ENCODE data around the gene ERICH2. TPM values are rescaled to one million over a fixed set of nuclear protein-coding genes. Genes with fewer than 3 reads are reported as not detected.

The ERICH2 gene
- total RNA-seq, 1 experiment from 2014 or later, result not detected

- no peak overlapping the region for H2AFZ ChIP-seq (ENCODE audit: low read length)
- no peaks in the 10 kb centered on the region for H3K36me3 ChIP-seq (ENCODE audit: insufficient read depth, low read length)
- H4K20me1 ChIP-seq (ENCODE audit: insufficient read depth, low read depth, low read length), result no peaks in the 10 kb centered on the region
- H3K9ac ChIP-seq (ENCODE audit: low read length), result no peak overlapping the region
- H3K9me2 ChIP-seq (replicated peaks; ENCODE audit: insufficient read depth, low read length), result no peaks in the 10 kb centered on the region
- H3K27me3 ChIP-seq (ENCODE audit: low read length), result no peaks in the 10 kb centered on the region
- no peaks in the 10 kb centered on the region for H3K79me2 ChIP-seq (ENCODE audit: low read length)
- H3K27ac ChIP-seq (ENCODE audit: low read length), result no peak overlapping the region
- DNase-seq, result no peak
- no peaks in the 10 kb centered on the region for H3K9me3 ChIP-seq (ENCODE audit: low read length)
- H3K4me1 ChIP-seq (ENCODE audit: low read length), result no peaks in the 10 kb centered on the region
- H3K4me2 ChIP-seq (ENCODE audit: low read depth, low read length, poor library complexity, severe bottlenecking), result no peak overlapping the region
- no peak overlapping the region for H3K4me3 ChIP-seq (ENCODE audit: low read length)
Measured at GRCh38 chr2:170737821-170738220, 32.4 kb upstream of the ERICH2 start.

- H4K20me1 ChIP-seq (ENCODE audit: insufficient read depth, low read depth, low read length), result no peaks in the 10 kb centered on the region
- H3K27ac ChIP-seq (ENCODE audit: low read length), result no peak overlapping the region
- H3K9me3 ChIP-seq (ENCODE audit: low read length), result no peaks in the 10 kb centered on the region
- no peaks in the 10 kb centered on the region for H3K36me3 ChIP-seq (ENCODE audit: insufficient read depth, low read length)
- H3K9me2 ChIP-seq (replicated peaks; ENCODE audit: insufficient read depth, low read length), result no peaks in the 10 kb centered on the region
- H3K4me1 ChIP-seq (ENCODE audit: low read length), result no peaks in the 10 kb centered on the region
- no peak for DNase-seq
- H3K79me2 ChIP-seq (ENCODE audit: low read length), result no peaks in the 10 kb centered on the region
- H3K9ac ChIP-seq (ENCODE audit: low read length), result no peak overlapping the region
- H3K4me2 ChIP-seq (ENCODE audit: low read depth, low read length, poor library complexity, severe bottlenecking), result no peak overlapping the region
- H2AFZ ChIP-seq (ENCODE audit: low read length), result no peak overlapping the region
- no peaks in the 10 kb centered on the region for H3K27me3 ChIP-seq (ENCODE audit: low read length)
- H3K4me3 ChIP-seq (ENCODE audit: low read length), result no peak overlapping the region
Measured at GRCh38 chr2:170739048-170739447, 31.1 kb upstream of the ERICH2 start.

DNA sequence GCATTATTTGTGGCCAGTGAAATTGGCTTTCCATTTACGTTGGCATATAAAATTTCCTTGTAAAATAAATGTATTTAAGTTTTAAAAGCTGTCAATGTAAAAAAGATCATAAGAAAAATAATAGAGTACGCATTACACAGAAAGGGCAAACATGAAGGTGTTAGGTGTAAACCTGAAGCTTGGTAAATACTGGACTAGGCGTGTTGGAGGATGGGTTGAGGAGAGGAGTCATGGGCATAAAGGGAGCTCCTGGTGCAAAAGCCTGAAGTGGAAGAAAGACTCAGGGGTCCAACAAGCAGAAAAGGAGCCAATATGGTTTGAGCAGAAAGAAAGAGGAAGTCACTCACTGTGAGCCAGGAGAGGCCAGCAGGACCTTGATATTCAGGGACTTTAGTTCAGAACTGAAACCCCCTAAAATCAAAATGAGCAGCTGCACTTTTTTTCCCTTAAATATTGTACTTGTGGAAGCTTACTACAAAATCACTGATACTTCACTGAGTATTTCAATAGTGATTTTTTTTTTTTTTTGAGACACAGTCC is 30.6 kb upstream of the ERICH2 start:
- DNase-seq, result no peak
- no peaks in the 10 kb centered on the region for H3K79me2 ChIP-seq (ENCODE audit: low read length)
- no peak overlapping the region for H2AFZ ChIP-seq (ENCODE audit: low read length)
- H3K36me3 ChIP-seq (ENCODE audit: insufficient read depth, low read length), result no peaks in the 10 kb centered on the region
- H3K9me3 ChIP-seq (ENCODE audit: low read length), result no peaks in the 10 kb centered on the region
- H3K27ac ChIP-seq (ENCODE audit: low read length), result no peak overlapping the region
- H3K9ac ChIP-seq (ENCODE audit: low read length), result no peak overlapping the region
- no peaks in the 10 kb centered on the region for H3K4me1 ChIP-seq (ENCODE audit: low read length)
- no peak overlapping the region for H3K4me2 ChIP-seq (ENCODE audit: low read depth, low read length, poor library complexity, severe bottlenecking)
- no peaks in the 10 kb centered on the region for H3K27me3 ChIP-seq (ENCODE audit: low read length)
- H3K9me2 ChIP-seq (replicated peaks; ENCODE audit: insufficient read depth, low read length), result no peaks in the 10 kb centered on the region
- H3K4me3 ChIP-seq (ENCODE audit: low read length), result no peak overlapping the region
- H4K20me1 ChIP-seq (ENCODE audit: insufficient read depth, low read depth, low read length), result no peaks in the 10 kb centered on the region

- Histone ChIP-seq H2AFZ (ENCODE audit: low read length) (no peak overlapping the region), H3K9me3 (ENCODE audit: low read length) (no peaks in the 10 kb centered on the region), H3K79me2 (ENCODE audit: low read length) (no peaks in the 10 kb centered on the region), H3K27me3 (ENCODE audit: low read length) (no peaks in the 10 kb centered on the region), H3K4me1 (ENCODE audit: low read length) (no peaks in the 10 kb centered on the region), H3K4me3 (ENCODE audit: low read length) (no peak overlapping the region), H3K4me2 (ENCODE audit: low read depth, low read length, poor library complexity, severe bottlenecking) (no peak overlapping the region), H3K9me2 (replicated peaks; ENCODE audit: insufficient read depth, low read length) (no peaks in the 10 kb centered on the region), H4K20me1 (ENCODE audit: insufficient read depth, low read depth, low read length) (no peaks in the 10 kb centered on the region), H3K27ac (ENCODE audit: low read length) (no peak overlapping the region), H3K9ac (ENCODE audit: low read length) (no peak overlapping the region), H3K36me3 (ENCODE audit: insufficient read depth, low read length) (no peaks in the 10 kb centered on the region)
- no peak for DNase-seq
Measured at GRCh38 chr2:170740660-170741059, 29.5 kb upstream of the ERICH2 start.

- H3K9me3 ChIP-seq (ENCODE audit: low read length), result no peaks in the 10 kb centered on the region
- H3K9ac ChIP-seq (ENCODE audit: low read length), result no peak overlapping the region
- no peaks in the 10 kb centered on the region for H3K36me3 ChIP-seq (ENCODE audit: insufficient read depth, low read length)
- H3K27ac ChIP-seq (ENCODE audit: low read length), result no peak overlapping the region
- H3K4me2 ChIP-seq (ENCODE audit: low read depth, low read length, poor library complexity, severe bottlenecking), result no peak overlapping the region
- DNase-seq, result no peak
- no peaks in the 10 kb centered on the region for H3K4me1 ChIP-seq (ENCODE audit: low read length)
- H4K20me1 ChIP-seq (ENCODE audit: insufficient read depth, low read depth, low read length), result no peaks in the 10 kb centered on the region
- H3K4me3 ChIP-seq (ENCODE audit: low read length), result no peak overlapping the region
- H2AFZ ChIP-seq (ENCODE audit: low read length), result no peak overlapping the region
- no peaks in the 10 kb centered on the region for H3K9me2 ChIP-seq (replicated peaks; ENCODE audit: insufficient read depth, low read length)
- no peaks in the 10 kb centered on the region for H3K79me2 ChIP-seq (ENCODE audit: low read length)
- H3K27me3 ChIP-seq (ENCODE audit: low read length), result no peaks in the 10 kb centered on the region
Measured at GRCh38 chr2:170742000-170742399, 28.2 kb upstream of the ERICH2 start.

GRCh38 chr2:170742896-170743529 is 27.2 kb upstream of the ERICH2 start:
- Histone ChIP-seq H3K9me2 (replicated peaks; ENCODE audit: insufficient read depth, low read length) (no peaks in the 10 kb centered on the region), H3K9ac (ENCODE audit: low read length) (no peak overlapping the region), H3K36me3 (ENCODE audit: insufficient read depth, low read length) (no peaks in the 10 kb centered on the region), H3K4me1 (ENCODE audit: low read length) (no peaks in the 10 kb centered on the region), H3K9me3 (ENCODE audit: low read length) (no peaks in the 10 kb centered on the region), H3K27me3 (ENCODE audit: low read length) (no peaks in the 10 kb centered on the region), H3K79me2 (ENCODE audit: low read length) (no peaks in the 10 kb centered on the region), H4K20me1 (ENCODE audit: insufficient read depth, low read depth, low read length) (no peaks in the 10 kb centered on the region), H3K27ac (ENCODE audit: low read length) (no peak overlapping the region), H2AFZ (ENCODE audit: low read length) (no peak overlapping the region), H3K4me2 (ENCODE audit: low read depth, low read length, poor library complexity, severe bottlenecking) (no peak overlapping the region), H3K4me3 (ENCODE audit: low read length) (no peak overlapping the region)
- no peak for DNase-seq

- Histone ChIP-seq H3K4me2 (ENCODE audit: low read depth, low read length, poor library complexity, severe bottlenecking) (no peak overlapping the region), H3K4me1 (ENCODE audit: low read length) (no peaks in the 10 kb centered on the region), H3K79me2 (ENCODE audit: low read length) (no peaks in the 10 kb centered on the region), H4K20me1 (ENCODE audit: insufficient read depth, low read depth, low read length) (no peaks in the 10 kb centered on the region), H3K27ac (ENCODE audit: low read length) (no peak overlapping the region), H3K27me3 (ENCODE audit: low read length) (no peaks in the 10 kb centered on the region), H3K9me2 (replicated peaks; ENCODE audit: insufficient read depth, low read length) (no peaks in the 10 kb centered on the region), H3K4me3 (ENCODE audit: low read length) (no peak overlapping the region), H3K9ac (ENCODE audit: low read length) (no peak overlapping the region), H3K9me3 (ENCODE audit: low read length) (no peaks in the 10 kb centered on the region), H2AFZ (ENCODE audit: low read length) (no peak overlapping the region), H3K36me3 (ENCODE audit: insufficient read depth, low read length) (no peaks in the 10 kb centered on the region)
- no peak for DNase-seq
Measured at GRCh38 chr2:170743530-170744239, 26.5 kb upstream of the ERICH2 start.

- Histone ChIP-seq H4K20me1 (ENCODE audit: insufficient read depth, low read depth, low read length) (no peaks in the 10 kb centered on the region), H3K4me2 (ENCODE audit: low read depth, low read length, poor library complexity, severe bottlenecking) (no peak overlapping the region), H3K36me3 (ENCODE audit: insufficient read depth, low read length) (no peaks in the 10 kb centered on the region), H3K27me3 (ENCODE audit: low read length) (no peaks in the 10 kb centered on the region), H2AFZ (ENCODE audit: low read length) (no peak overlapping the region), H3K9me3 (ENCODE audit: low read length) (no peaks in the 10 kb centered on the region), H3K4me3 (ENCODE audit: low read length) (no peak overlapping the region), H3K9me2 (replicated peaks; ENCODE audit: insufficient read depth, low read length) (no peaks in the 10 kb centered on the region), H3K9ac (ENCODE audit: low read length) (no peak overlapping the region), H3K79me2 (ENCODE audit: low read length) (no peaks in the 10 kb centered on the region), H3K27ac (ENCODE audit: low read length) (no peak overlapping the region), H3K4me1 (ENCODE audit: low read length) (no peaks in the 10 kb centered on the region)
- DNase-seq, result no peak
Measured at GRCh38 chr2:170744248-170745002, 25.8 kb upstream of the ERICH2 start.
